GM12872 (cell line): Measurements from ENCODE around the gene TNFRSF9.

Experiments used
- CTCF ChIP-seq: IDR thresholded peaks from 3 replicates; pipeline ENCODE4 v1.5.1; 2011; ENCODE audit warnings: low read depth, mild to moderate bottlenecking, low read length, moderate library complexity; ENCODE audit not compliant: insufficient read depth

Gene TNFRSF9

GRCh38 chr1:7940745-7941436 is at the start of gene TNFRSF9:
TSS of gene TNFRSF9 (minus strand) at chr1:7940839. CDS start at chr1:7939994, 845 bp downstream.
- no peak for TF ChIP-seq CTCF

- TF ChIP-seq CTCF: no peak
These were observed 49.3 kb upstream of the TNFRSF9 start for GRCh38 chr1:7989762-7990428.

- no peak for TF ChIP-seq CTCF
These were observed 47.9 kb upstream of the TNFRSF9 start for GRCh38 chr1:7988576-7988975.

- no peak for TF ChIP-seq CTCF
These were observed 46.9 kb upstream of the TNFRSF9 start for GRCh38 chr1:7987528-7987927.

GRCh38 chr1:7985851-7986612 is 45.4 kb upstream of the TNFRSF9 start:
- TF ChIP-seq CTCF: no peak

GRCh38 chr1:7984811-7985210 is 44.2 kb upstream of the TNFRSF9 start:
- no peak for TF ChIP-seq CTCF

GRCh38 chr1:7983086-7983778 is 42.6 kb upstream of the TNFRSF9 start:
- TF ChIP-seq CTCF: no peak
